Activated B cell treated with CpG ODN at 0.5 μM for 24 hours (primary cell): ENCODE data around the gene LTA. TPM values are rescaled to one million over a fixed set of nuclear protein-coding genes. Genes with fewer than 3 reads are reported as not detected.

Source experiments
- ATAC-seq: fragments of 200-7000 bp; cut with Tn5 transposase; one replicate; pipeline ENCODE4 v1.10.0; 2021; ENCODE audit warnings: low read depth, mild to moderate bottlenecking, moderate library complexity
- CTCF ChIA-PET: fragments of 350-600 bp; sonication (Branson Sonifier 250); formaldehyde crosslinking; loops from one replicate; lab custom pipeline; 2021; ENCODE audit warnings: antibody characterized with exemption; lab: Charles Lee
- POLR2A ChIA-PET: fragments of 350-600 bp; sonication (Branson Sonifier 250); formaldehyde crosslinking; loops from one replicate; lab custom pipeline; 2021; ENCODE audit warnings: antibody characterized with exemption; lab: Charles Lee
- DNase-seq: peaks from one replicate; pipeline ENCODE4 v3.0.0; 2022
- H3K27ac Mint-ChIP-seq: one replicate; pipeline ENCODE4 v1.8.0; 2020; ENCODE audit warnings: mixed read lengths
- H3K27me3 Mint-ChIP-seq: one replicate; pipeline ENCODE4 v1.8.0; 2021; ENCODE audit warnings: mixed read lengths
- H3K36me3 Mint-ChIP-seq: one replicate; pipeline ENCODE4 v1.8.0; 2021; ENCODE audit warnings: low read depth, mixed read lengths
- H3K4me1 Mint-ChIP-seq: one replicate; pipeline ENCODE4 v1.8.0; 2021; ENCODE audit warnings: mixed read lengths
- H3K4me3 Mint-ChIP-seq: one replicate; pipeline ENCODE4 v1.8.0; 2020; ENCODE audit warnings: mild to moderate bottlenecking, mixed read lengths
- H3K9me3 Mint-ChIP-seq: one replicate; pipeline ENCODE4 v1.8.0; 2020; ENCODE audit warnings: mixed read lengths
- CTCF ChIP-seq: fragments of 200-600 bp; IDR thresholded peaks from one replicate; pipeline ENCODE4 v1.8.0; 2022; ENCODE audit warnings: antibody characterized with exemption, mild to moderate bottlenecking
- intact Hi-C: fragments of 100-400 bp; cut with micrococcal nuclease; formaldehyde crosslinking; loops from one replicate; pipeline ENCODE4 v1.15.1; 2024
- total RNA-seq: library from RNA; stranded (reverse); gene quantifications from 2 replicates; pipeline ENCODE4 v1.2.3, GENCODE V29; 2022

Gene LTA
- total RNA-seq, 1 donor from 2014 or later: 66.0 TPM

- Mint-ChIP-seq H3K27me3 (no peaks in the 10 kb centered on the region), H3K9me3 (no peaks in the 10 kb centered on the region), H3K36me3 (peaks cover 77% of the 10 kb centered on the region), H3K4me1 (peaks cover 6% of the 10 kb centered on the region), H3K27ac (no peak overlapping the region), H3K4me3 (no peak overlapping the region)
- ChIA-PET CTCF (no interaction called here), POLR2A (interaction anchor here (0.6 to 2.1 kb wide), 4 partner anchors 9 to 338 kb away, joined by 3 to 14 read pairs (median 4); partner anchors contain the start of gene BAG6)
- TF ChIP-seq CTCF: no peak
- ATAC-seq (no peak), DNase-seq (no peak)
- intact Hi-C loops: no loop called here
These were observed 40.1 kb upstream of the LTA start for GRCh38 chr6:31531771-31532643.

DNA sequence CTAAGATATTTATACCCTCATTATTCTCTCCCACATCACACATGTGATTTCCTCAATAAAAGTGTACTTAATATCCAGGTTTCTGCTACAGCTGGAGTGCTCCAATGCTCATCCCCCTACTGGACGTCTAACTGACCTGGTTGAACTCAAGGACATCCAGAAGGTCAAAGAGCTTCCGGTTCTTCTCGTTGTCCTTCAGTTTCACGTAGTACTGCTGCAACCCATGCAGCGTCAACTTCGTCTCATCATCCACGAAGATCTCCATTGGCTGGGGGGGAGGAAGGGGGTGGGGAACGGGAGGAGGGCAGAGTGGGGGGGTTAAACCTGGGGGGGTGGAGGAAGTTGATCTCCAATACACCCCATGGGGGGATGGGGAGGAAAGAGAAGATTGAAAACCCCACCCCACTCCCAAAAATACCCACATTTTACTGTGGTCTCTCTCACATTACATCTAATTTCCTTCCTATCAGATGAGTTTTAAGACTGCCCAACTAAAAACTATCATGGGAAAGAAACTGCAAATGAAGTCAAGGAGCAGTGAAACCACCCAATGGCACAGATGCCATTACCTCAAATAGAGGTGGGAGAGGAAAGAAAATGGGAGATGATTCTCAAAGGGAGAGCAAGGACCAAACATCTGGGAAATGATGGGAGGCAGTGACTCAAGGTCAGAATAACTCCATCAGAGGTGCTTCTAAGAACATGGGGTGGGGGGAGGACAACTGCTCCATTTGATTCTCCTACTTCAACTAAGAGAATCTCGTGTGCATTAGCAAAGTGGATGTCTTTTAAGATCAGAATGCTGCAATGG is 39.2 kb upstream of the LTA start:
- H3K9me3 Mint-ChIP-seq: no peaks in the 10 kb centered on the region
- TF ChIP-seq CTCF: no peak
- ATAC-seq: no peak
- no peak for DNase-seq
- ChIA-PET POLR2A (interaction anchor here (1.3 kb wide), 2 partner anchors 38 to 119 kb away, joined by 3 to 4 read pairs; partner anchors contain the start of gene BAG6), CTCF (no interaction called here)
- no peak overlapping the region for H3K27ac Mint-ChIP-seq
- H3K4me3 Mint-ChIP-seq: no peak overlapping the region
- peaks cover 83% of the 10 kb centered on the region for H3K36me3 Mint-ChIP-seq
- H3K27me3 Mint-ChIP-seq: no peaks in the 10 kb centered on the region
- peaks cover 9% of the 10 kb centered on the region for H3K4me1 Mint-ChIP-seq
- intact Hi-C loops: no loop called here

- no peak overlapping the region for H3K4me3 Mint-ChIP-seq
- TF ChIP-seq CTCF: no peak
- no peak overlapping the region for H3K27ac Mint-ChIP-seq
- no peak for DNase-seq
- intact Hi-C loops: no loop called here
- peaks cover 86% of the 10 kb centered on the region for H3K36me3 Mint-ChIP-seq
- peaks cover 13% of the 10 kb centered on the region for H3K4me1 Mint-ChIP-seq
- no peak for ATAC-seq
- H3K27me3 Mint-ChIP-seq: no peaks in the 10 kb centered on the region
- no peaks in the 10 kb centered on the region for H3K9me3 Mint-ChIP-seq
- ChIA-PET CTCF (no interaction called here), POLR2A (no interaction called here)
These were observed 38.6 kb upstream of the LTA start for GRCh38 chr6:31533455-31533841.

DNA sequence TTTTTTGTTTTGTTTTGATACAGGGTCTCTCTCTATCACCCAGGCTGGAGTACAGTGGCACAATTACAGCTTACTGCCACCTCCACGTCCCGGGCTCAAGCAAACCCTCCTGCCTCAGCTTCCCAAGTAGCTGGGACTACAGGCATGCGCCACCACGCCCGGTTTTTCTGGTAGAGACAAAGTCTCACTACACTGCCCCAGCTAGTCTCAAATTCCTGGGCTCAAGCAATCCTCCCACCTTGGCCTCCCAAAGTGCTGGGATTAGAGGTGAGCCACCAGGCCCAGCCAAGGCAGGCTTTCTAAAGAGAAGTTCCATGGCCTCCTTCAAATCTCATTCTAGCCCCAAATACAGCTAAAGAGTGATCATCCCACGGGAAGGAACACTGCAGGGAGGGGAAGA is 38.1 kb upstream of the LTA start:
- POLR2A ChIA-PET: no interaction called here
- Mint-ChIP-seq H3K27ac (no peak overlapping the region), H3K4me1 (peaks cover 18% of the 10 kb centered on the region), H3K36me3 (peaks cover 89% of the 10 kb centered on the region), H3K4me3 (no peak overlapping the region), H3K9me3 (no peaks in the 10 kb centered on the region), H3K27me3 (no peaks in the 10 kb centered on the region)
- intact Hi-C loops: no loop called here
- DNase-seq (no peak), ATAC-seq (no peak)
- CTCF ChIA-PET: no interaction called here
- TF ChIP-seq CTCF: no peak

DNA sequence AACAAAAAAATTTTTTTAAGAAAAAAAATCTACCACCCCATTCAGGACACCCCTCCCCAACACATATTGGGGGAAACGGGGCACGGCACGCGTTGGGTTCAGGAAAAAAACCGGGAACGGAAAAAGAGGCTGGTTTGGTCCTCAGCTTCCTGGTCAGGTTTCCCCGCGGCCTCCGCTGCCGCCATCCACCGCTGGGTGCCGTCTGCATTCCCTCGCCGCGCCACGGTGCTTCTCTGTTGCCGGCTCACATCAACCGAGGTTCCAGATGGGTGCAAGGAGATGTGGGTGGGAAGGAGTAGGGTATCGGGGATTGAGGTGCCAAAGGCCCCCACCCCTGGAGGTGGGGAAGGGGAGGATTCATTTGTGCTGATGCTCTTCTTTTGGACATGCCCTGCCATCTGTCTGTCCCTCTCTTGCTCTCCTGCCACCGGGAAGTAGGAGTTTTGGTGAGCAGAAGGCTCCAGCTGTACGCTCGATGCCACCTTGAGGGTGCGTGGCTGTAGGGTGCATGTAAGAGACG is 37.5 kb upstream of the LTA start:
- POLR2A ChIA-PET: no interaction called here
- Mint-ChIP-seq H3K9me3 (no peaks in the 10 kb centered on the region), H3K27ac (no peak overlapping the region), H3K4me3 (no peak overlapping the region), H3K4me1 (peaks cover 24% of the 10 kb centered on the region), H3K27me3 (no peaks in the 10 kb centered on the region), H3K36me3 (peaks cover 92% of the 10 kb centered on the region)
- no peak for ATAC-seq
- intact Hi-C loops: no loop called here
- TF ChIP-seq CTCF: no peak
- DNase-seq: no peak
- CTCF ChIA-PET: no interaction called here
